Cerebellar nuclear complex (tissue), 1 donor: ENCODE data around the gene PARD3.

ENCODE experiments used
- DNase-seq, 2 experiments: peaks; one replicate each; lab custom pipeline; 2025; lab: John Stamatoyannopoulos, UW

The PARD3 gene

GRCh38 chr10:34156781-34157425, 658.2 kb downstream of the PARD3 start:
- no peak for DNase-seq

- no peak for DNase-seq
Measured at GRCh38 chr10:34155812-34156211, 659.3 kb downstream of the PARD3 start.

DNA sequence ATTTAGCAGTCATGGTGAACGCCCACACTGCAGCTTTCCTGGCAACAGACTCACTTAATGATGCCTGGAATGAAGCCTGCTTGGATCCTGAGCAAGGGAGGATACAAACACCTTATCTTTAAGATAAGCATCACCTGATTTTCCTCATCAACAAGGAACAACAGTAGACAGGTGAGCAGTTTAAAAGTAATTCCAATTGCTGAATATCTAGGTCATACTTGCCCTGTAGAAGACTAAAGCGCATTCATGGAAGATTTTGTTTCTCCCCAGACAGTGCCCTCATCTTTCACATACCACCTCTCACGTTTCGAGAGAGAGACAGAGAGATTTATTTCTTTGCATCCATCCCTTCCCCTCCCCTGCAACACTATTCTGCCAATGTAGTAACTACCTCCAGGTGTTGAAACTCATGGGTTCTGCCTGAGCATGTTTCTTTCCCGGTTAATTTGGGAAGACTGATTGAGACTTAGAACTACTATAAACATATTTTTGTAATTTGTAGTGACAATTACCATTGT, 660.7 kb downstream of the PARD3 start:
- DNase-seq = no peak

DNA sequence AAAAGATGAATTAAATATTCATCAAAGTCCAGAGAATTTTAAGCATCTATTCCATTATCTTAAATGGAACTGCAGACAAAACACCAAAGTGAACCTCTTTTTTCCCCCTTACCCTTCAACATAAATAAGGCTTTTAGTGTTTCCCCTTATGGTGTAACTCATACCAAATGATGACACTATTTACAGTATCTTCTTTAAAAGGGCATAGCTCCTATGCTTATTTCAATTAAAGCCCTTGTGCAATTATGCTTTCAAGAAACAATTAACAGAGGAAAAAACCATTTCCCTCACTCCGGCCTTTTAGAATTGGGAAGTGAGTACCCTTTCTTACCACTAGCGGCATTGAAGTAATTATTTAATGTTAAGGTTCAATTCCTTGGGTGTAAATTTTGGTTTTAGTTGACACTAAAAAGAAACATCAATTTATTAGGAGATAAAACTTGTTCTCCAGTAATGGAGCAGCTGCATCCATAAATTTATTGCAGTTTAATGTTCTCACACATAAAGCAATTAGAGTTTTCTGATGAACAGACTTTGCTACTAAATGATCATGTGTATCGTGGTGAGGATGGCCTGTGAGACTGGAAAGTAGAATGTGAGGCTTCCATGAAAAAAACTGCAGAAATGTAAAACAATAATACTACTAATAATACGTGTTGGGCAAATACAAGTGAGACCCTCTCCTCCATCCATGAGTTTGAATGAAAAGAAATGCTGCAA, 661.3 kb downstream of the PARD3 start:
- DNase-seq = no peak

GRCh38 chr10:34152434-34152833, 662.7 kb downstream of the PARD3 start:
- DNase-seq = no peak

- no peak for DNase-seq
Measured at GRCh38 chr10:34151931-34152330, 663.2 kb downstream of the PARD3 start.

DNA sequence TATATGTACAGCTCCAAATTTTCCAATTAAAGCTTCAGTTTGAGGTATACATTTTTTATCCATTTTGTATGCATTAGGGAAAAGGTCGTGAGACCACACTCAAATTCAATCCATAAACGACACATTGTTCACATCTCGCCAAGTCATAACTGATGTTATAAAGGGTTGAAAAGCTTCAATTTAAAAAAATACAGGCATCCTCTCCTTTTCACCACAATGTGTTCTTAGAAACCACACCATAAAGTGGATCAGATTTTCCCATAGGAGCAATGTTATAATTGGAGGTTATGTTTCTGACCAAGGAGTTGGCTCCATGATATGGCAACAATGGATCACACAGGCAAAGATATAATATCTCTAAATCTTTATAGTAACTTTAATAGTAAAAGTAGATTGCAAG, 663.6 kb downstream of the PARD3 start:
- no peak for DNase-seq

- DNase-seq = no peak
Measured at GRCh38 chr10:34150103-34150502, 665.0 kb downstream of the PARD3 start.

DNA sequence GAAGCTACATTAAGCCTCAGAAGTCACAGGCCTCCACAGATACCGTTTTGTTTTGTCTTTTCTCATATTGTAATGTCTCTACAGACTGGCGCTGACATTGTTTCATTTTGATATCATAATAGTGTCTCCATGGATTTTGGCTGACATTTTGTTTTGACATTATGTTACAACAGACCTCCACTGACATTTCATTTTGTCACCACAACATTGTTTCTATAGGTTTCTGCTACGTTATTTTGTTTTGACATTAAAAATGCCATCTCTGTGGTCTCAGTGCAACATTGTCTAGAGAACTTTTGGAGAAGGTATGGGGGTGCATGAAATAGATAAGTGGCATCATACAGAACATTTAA, 666.8 kb downstream of the PARD3 start:
- no peak for DNase-seq

GRCh38 chr10:34147641-34148304, 667.3 kb downstream of the PARD3 start:
- DNase-seq = no peak

- DNase-seq = no peak
Measured at GRCh38 chr10:34145715-34146114, 669.4 kb downstream of the PARD3 start.

DNA sequence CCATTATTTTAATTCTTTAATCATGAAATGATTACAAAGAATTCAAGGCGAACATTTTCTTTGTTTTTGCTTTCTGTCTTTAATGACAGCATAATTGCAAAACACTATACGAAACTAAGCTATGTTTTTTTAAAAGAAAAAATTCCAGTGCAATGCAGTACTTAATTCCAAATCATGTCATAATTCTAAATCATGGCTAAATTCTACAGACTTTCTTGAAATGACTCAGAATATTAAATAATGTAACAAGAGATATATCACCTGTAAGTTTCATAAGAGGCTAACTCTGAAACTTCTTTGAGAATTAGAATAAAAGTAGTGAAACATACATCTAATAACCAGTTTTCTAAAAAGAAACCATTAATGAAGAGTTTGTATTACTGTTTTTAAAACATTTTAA, 671.6 kb downstream of the PARD3 start:
- no peak for DNase-seq

DNA sequence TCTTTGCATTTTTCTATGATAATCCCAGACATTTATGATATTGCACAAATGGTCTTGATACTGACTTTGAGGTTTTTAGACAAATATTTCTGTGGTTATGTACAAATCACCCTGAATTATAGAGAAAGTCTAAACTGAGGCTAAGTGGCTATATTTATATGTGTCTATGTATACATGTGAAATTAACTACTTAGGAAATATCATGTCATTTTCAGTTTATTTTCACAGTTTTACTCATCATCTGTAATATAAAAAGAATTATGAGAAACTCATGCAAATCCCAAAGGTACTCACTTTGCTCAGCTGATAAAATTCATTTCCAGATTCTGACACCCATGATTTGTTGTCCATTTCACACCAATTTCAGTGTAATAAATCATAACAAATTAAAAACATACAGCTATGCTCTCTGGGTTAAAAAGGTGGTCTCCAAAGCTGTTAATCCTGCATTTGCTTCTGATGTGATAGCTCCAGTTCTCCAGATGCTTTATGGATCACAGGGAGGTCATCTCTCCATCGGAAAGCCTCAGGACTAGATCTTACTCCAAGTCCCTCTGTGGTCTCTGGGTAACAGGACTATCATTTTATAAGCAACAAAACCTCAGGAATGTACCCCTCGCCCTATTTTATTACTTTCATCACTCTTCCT, 673.9 kb downstream of the PARD3 start:
- no peak for DNase-seq

- no peak for DNase-seq
Measured at GRCh38 chr10:34139559-34139958, 675.5 kb downstream of the PARD3 start.

DNA sequence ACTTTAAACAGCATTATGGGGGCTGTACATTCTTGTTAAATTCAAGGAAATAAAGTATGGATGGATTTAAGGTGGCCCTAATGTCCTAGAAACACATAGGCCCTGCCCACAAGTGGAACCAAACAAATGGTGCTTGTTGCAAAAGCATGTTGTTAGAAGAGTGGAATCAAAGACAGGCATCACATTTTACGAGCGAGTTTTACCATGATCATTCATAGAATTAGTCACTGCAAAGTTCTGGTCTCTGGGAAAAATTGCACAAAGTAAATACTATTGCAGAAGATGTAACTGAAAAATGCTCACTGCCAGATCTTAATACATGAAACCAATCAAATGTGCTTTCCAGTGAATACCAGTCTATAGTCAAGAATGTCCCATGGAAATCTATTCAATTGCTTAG, 677.1 kb downstream of the PARD3 start:
- DNase-seq = no peak

GRCh38 chr10:34137201-34137600, 677.9 kb downstream of the PARD3 start:
- no peak for DNase-seq

DNA sequence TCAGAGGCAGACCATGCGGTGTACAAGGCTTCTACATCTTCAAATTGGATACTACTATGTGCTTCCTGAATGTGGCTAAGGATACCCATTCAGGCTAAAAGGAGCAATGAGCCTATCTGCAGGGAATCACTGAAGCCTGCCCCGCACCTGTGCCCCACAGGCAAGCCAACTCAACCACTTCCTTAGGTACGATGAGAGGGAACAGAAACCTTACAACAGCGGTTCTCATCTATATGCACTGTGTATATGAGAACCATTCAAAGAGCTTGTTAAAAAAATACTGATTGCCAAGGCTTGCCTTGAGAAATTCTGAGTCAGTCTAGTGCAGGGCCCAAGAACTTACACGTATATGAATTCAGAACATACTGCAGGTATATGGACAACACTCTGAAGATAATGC, 679.6 kb downstream of the PARD3 start:
- no peak for DNase-seq

GRCh38 chr10:34134602-34135001, 680.5 kb downstream of the PARD3 start:
- no peak for DNase-seq

DNA sequence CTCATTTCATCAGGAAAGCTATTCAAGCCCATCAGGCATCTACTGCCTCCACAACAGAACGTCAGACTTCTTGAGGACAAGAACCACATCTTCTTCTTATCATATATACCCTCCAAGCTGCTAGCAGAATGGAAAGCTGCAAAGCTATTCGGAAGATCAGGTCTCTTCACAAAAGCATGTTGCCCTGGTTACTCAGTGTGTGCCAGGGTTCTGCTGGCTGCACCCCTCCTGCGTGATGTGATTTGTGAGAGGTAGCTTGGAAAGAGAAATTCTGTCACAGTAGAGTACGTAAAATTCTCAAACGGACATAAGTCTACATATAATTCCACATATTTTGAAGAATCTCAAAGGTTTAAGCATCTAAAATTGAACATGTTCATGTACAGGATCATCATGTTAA, 681.7 kb downstream of the PARD3 start:
- DNase-seq = no peak

- no peak for DNase-seq
Measured at GRCh38 chr10:34131152-34131551, 683.9 kb downstream of the PARD3 start.

- no peak for DNase-seq
Measured at GRCh38 chr10:34127676-34128075, 687.4 kb downstream of the PARD3 start.

DNA sequence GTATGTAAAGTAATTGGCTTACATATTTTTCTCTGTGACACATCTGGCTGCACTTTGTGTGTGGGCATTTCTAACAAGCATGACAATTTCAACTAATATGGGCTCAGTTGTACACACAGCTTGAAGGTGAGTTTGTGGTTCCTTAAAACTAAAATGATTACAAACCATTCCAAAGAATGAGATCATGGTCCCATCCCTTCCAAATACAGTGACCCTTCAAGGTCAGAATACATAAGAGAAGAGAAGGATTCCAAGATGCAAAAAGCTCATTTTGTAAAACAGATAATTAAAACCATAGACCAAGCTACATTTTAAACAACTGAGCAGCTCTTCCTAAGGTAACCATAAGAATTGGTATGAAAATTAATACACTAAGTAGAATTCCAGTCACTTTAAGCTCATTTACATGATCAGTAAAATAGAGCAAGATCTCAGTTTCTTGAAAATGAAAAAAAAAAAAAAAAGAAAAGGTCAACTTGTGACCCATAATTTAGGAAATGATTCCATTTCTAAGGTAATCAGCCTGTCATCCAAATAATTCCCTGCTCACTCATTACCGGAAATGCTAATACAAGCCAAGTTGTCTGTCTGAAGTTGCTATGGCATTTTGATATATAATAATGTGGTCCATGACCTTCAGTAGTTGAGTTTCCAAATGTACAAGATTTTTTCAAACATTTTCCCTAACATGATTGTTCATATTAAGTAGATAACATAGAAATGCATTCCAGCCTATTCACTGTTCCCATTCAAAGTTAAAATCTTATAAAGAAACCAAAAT, 688.5 kb downstream of the PARD3 start:
- no peak for DNase-seq
